ENCODE data around the gene TUBG1.

The TUBG1 gene

DNA sequence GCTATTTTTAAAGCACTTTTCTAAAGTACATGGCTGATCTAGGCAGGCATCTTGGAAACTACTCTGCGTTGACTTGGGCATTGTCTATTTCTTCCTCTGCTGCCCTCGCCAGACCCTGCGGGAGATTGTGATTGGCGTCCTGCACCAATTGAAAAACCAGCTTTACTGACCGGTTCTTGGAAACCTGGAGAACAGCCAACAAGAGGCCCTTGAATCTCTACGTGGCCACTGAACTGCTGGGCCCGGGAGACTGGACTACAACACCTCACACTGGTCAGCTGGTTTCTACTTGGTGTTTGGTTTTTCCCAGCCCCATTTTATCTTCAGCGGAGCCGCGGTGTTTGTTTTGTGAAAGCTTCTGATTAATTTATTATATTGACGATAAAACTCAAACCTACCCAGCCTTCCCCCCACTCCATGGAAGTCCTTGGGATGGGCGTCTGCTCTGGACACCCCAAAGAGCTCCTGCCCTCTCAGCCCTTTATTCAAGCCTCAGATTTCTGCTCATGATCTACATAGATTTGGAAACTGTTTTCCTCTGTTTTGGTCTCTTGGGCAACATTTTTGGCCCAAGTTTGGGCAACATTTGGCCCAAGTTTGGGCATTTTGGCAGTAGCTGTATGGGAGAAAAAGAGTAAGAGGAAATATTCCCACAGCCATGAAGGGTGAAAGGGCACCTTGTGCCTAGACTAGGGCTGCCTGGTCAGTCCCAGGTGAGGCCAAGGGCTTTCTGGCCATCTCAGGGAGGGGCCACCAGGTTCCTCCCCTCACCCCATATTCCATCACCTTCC, 37.9 kb upstream of the TUBG1 start:
- H3K27ac Mint-ChIP-seq, result no peak overlapping the region
- no peaks in the 10 kb centered on the region for H3K27me3 Mint-ChIP-seq
- H3K4me1 Mint-ChIP-seq, result peaks cover 51% of the 10 kb centered on the region
- H3K9me3 Mint-ChIP-seq, result no peaks in the 10 kb centered on the region
- ATAC-seq, result no peak
- no peak overlapping the region for H3K4me3 Mint-ChIP-seq
- H3K36me3 Mint-ChIP-seq, result peaks cover 77% of the 10 kb centered on the region

DNA sequence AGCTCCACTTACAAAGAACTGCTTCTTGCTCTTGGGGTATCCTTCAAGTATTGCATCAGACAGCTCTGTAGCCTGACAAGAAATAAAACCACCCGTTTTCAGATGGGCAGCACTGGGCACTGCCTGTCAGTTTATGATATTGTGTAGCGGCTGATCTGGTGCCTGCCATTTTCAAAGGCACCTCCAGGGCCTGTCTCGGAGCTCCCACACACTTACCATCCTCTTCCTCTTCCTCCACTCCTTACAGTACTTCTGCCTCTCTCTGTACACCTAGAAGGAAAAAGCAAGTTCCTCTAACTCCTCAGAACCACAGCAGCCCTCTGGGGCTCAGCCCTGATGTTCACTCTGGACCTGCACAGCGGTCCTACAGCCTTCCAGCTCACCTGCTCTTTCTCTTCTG, 36.4 kb upstream of the TUBG1 start:
- H3K36me3 Mint-ChIP-seq, result peaks cover 74% of the 10 kb centered on the region
- peak overlapping the region; percentile 4 for H3K27ac Mint-ChIP-seq
- H3K9me3 Mint-ChIP-seq, result no peaks in the 10 kb centered on the region
- H3K4me1 Mint-ChIP-seq, result peaks cover 56% of the 10 kb centered on the region
- no peak overlapping the region for H3K4me3 Mint-ChIP-seq
- H3K27me3 Mint-ChIP-seq, result no peaks in the 10 kb centered on the region
- ATAC-seq, result no peak

GRCh38 chr17:42574463-42574862, 35.0 kb upstream of the TUBG1 start:
- H3K9me3 Mint-ChIP-seq, result no peaks in the 10 kb centered on the region
- H3K27ac Mint-ChIP-seq, result no peak overlapping the region
- ATAC-seq, result no peak
- H3K27me3 Mint-ChIP-seq, result no peaks in the 10 kb centered on the region
- no peak overlapping the region for H3K4me3 Mint-ChIP-seq
- peaks cover 59% of the 10 kb centered on the region for H3K4me1 Mint-ChIP-seq
- peaks cover 69% of the 10 kb centered on the region for H3K36me3 Mint-ChIP-seq

DNA sequence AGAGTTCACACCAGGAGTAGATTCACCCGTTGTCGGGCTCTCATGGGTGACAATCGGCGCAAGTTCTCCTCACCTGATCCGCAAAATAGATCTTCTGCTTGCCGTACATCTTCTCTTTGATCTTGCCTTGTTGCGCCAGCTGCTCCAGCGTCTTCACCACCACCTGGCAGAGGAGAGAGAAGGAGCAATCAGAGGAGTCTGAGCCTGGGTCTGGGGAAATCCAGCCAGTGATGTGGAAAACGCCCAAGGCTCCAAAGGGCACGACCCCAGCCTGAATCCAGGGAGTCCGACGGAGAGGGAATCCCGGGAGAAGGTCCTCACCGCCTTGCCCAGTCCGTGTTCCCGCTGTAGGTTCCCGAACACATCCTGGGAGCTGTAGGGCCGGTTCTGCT, 32.3 kb upstream of the TUBG1 start:
- H3K4me3 Mint-ChIP-seq, result peak overlapping the region; percentile 82
- H3K9me3 Mint-ChIP-seq, result no peaks in the 10 kb centered on the region
- peaks cover 60% of the 10 kb centered on the region for H3K4me1 Mint-ChIP-seq
- ATAC-seq, result no peak
- peak overlapping the region; percentile 86 for H3K27ac Mint-ChIP-seq
- H3K27me3 Mint-ChIP-seq, result no peaks in the 10 kb centered on the region
- H3K36me3 Mint-ChIP-seq, result peaks cover 56% of the 10 kb centered on the region

- no peaks in the 10 kb centered on the region for H3K9me3 Mint-ChIP-seq
- H3K36me3 Mint-ChIP-seq, result peaks cover 57% of the 10 kb centered on the region
- peak; percentile 93 for ATAC-seq
- no peaks in the 10 kb centered on the region for H3K27me3 Mint-ChIP-seq
- H3K4me3 Mint-ChIP-seq, result peak within 1 kb of the TSS; percentile 82
- H3K27ac Mint-ChIP-seq, result peak within 1 kb of the TSS; percentile 86
- H3K4me1 Mint-ChIP-seq, result peaks cover 60% of the 10 kb centered on the region
These were observed 31.8 kb upstream of the TUBG1 start, which contains the start of gene PSMC3IP for GRCh38 chr17:42577532-42578281. TSS of gene PSMC3IP (minus strand) at chr17:42577729. CDS start at chr17:42577686, 43 bp downstream.

DNA sequence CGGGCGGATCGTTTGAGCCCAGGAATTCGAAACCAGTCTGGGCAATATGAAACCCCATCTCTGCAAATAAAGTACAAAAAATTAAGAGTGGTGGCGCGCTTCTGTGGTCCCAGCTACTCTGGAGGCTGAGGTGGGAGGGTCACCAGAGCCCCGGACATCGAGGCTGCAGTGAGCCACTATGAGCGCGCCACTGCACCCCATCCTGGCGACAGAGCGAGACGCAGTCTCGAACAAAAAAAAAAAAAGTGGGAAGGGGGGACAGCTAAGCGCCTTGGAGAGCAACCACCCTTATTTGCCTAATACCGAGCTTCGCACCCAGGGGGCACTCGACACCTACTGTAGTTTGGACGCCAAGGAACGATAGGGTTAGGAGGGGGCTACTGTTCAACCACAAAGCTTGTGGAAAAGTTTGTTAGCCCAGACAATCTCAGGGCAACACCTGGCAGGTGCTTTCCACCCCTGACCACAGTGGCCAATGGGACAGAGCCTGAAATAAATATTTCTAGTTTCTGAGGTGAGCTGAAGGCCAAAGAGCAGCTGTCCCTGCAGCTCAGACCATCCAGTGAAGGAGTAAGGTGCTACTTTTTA, 31.1 kb upstream of the TUBG1 start:
- H3K4me1 Mint-ChIP-seq, result peaks cover 54% of the 10 kb centered on the region

GRCh38 chr17:42579794-42580551, 29.5 kb upstream of the TUBG1 start:
- Mint-ChIP-seq H3K9me3 (no peaks in the 10 kb centered on the region), H3K4me1 (peaks cover 45% of the 10 kb centered on the region), H3K27me3 (no peaks in the 10 kb centered on the region), H3K36me3 (peaks cover 56% of the 10 kb centered on the region), H3K27ac (peak overlapping the region; percentile 86), H3K4me3 (peak overlapping the region; percentile 10)
- no peak for ATAC-seq

More for the DNA sequence above, 31.1 kb upstream of the TUBG1 start:
- H3K36me3 Mint-ChIP-seq, result peaks cover 57% of the 10 kb centered on the region
- H3K27ac Mint-ChIP-seq, result peak overlapping the region; percentile 86
- ATAC-seq, result peak; percentile 74
- H3K4me3 Mint-ChIP-seq, result peak overlapping the region; percentile 82
- H3K9me3 Mint-ChIP-seq, result no peaks in the 10 kb centered on the region
- no peaks in the 10 kb centered on the region for H3K27me3 Mint-ChIP-seq

DNA sequence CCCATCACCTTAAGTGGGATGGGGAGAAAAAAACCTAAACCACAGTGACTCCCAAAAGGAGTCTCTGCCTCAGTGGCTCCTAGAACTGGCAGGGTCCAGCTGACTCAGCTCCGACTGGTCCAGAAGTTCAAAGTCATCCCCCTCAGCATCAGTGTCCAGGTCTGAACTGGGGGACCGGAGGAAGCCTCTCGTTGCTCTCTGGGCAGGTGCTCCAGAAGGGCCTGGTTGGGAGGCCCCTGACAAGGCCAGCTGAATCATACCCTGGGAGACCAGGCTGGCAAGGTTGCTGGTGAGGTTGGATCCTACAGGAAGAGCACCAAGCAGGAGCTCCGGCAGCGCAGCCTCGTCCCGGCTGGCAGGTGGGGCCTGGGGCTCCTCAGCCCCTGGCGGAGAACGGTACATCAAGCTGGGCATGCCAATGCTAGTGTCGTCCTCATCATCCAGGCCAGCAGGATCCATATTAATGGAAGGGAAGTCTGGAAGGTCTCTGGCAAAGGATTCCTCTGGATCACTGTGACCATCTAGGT, 27.7 kb upstream of the TUBG1 start:
- H3K4me1 Mint-ChIP-seq, result peaks cover 45% of the 10 kb centered on the region
- peaks cover 53% of the 10 kb centered on the region for H3K36me3 Mint-ChIP-seq
- H3K27me3 Mint-ChIP-seq, result no peaks in the 10 kb centered on the region
- no peak overlapping the region for H3K4me3 Mint-ChIP-seq
- ATAC-seq, result no peak
- no peaks in the 10 kb centered on the region for H3K9me3 Mint-ChIP-seq
- H3K27ac Mint-ChIP-seq, result peak overlapping the region; percentile 58

GRCh38 chr17:42584880-42585279, 24.6 kb upstream of the TUBG1 start:
- Mint-ChIP-seq H3K4me3 (no peak overlapping the region), H3K27me3 (no peaks in the 10 kb centered on the region), H3K4me1 (peaks cover 35% of the 10 kb centered on the region), H3K9me3 (no peaks in the 10 kb centered on the region), H3K36me3 (peaks cover 60% of the 10 kb centered on the region), H3K27ac (peak overlapping the region; percentile 24)
- no peak for ATAC-seq

GRCh38 chr17:42585353-42585752, 24.1 kb upstream of the TUBG1 start:
- H3K27ac Mint-ChIP-seq, result peak overlapping the region; percentile 24
- H3K4me3 Mint-ChIP-seq, result no peak overlapping the region
- ATAC-seq, result no peak
- H3K4me1 Mint-ChIP-seq, result peaks cover 33% of the 10 kb centered on the region
- H3K27me3 Mint-ChIP-seq, result no peaks in the 10 kb centered on the region
- peaks cover 59% of the 10 kb centered on the region for H3K36me3 Mint-ChIP-seq
- H3K9me3 Mint-ChIP-seq, result no peaks in the 10 kb centered on the region

- Mint-ChIP-seq H3K4me1 (peaks cover 33% of the 10 kb centered on the region), H3K9me3 (no peaks in the 10 kb centered on the region), H3K27me3 (no peaks in the 10 kb centered on the region), H3K4me3 (peak overlapping the region; percentile 67), H3K36me3 (peaks cover 67% of the 10 kb centered on the region), H3K27ac (peak overlapping the region; percentile 74)
- peak; percentile 80 for ATAC-seq
These were observed 22.8 kb upstream of the TUBG1 start for GRCh38 chr17:42586514-42587230.

- H3K9me3 Mint-ChIP-seq, result no peaks in the 10 kb centered on the region
- peaks cover 32% of the 10 kb centered on the region for H3K36me3 Mint-ChIP-seq
- no peak for ATAC-seq
- H3K27me3 Mint-ChIP-seq, result no peaks in the 10 kb centered on the region
- peaks cover 25% of the 10 kb centered on the region for H3K4me1 Mint-ChIP-seq
- no peak overlapping the region for H3K4me3 Mint-ChIP-seq
- no peak overlapping the region for H3K27ac Mint-ChIP-seq
These were observed 18.6 kb upstream of the TUBG1 start for GRCh38 chr17:42590886-42591285.

GRCh38 chr17:42591411-42591810, 18.1 kb upstream of the TUBG1 start:
- no peak overlapping the region for H3K4me3 Mint-ChIP-seq
- no peaks in the 10 kb centered on the region for H3K27me3 Mint-ChIP-seq
- H3K36me3 Mint-ChIP-seq, result peaks cover 35% of the 10 kb centered on the region
- no peak for ATAC-seq
- H3K9me3 Mint-ChIP-seq, result no peaks in the 10 kb centered on the region
- peaks cover 19% of the 10 kb centered on the region for H3K4me1 Mint-ChIP-seq
- H3K27ac Mint-ChIP-seq, result no peak overlapping the region

- no peak overlapping the region for H3K27ac Mint-ChIP-seq
- H3K4me3 Mint-ChIP-seq, result no peak overlapping the region
- H3K36me3 Mint-ChIP-seq, result peaks cover 17% of the 10 kb centered on the region
- no peaks in the 10 kb centered on the region for H3K27me3 Mint-ChIP-seq
- no peaks in the 10 kb centered on the region for H3K9me3 Mint-ChIP-seq
- no peak for ATAC-seq
- peaks cover 12% of the 10 kb centered on the region for H3K4me1 Mint-ChIP-seq
These were observed 13.1 kb upstream of the TUBG1 start for GRCh38 chr17:42596386-42596785.
